Measurements from ENCODE around the gene CBFA2T3.

The CBFA2T3 gene

DNA sequence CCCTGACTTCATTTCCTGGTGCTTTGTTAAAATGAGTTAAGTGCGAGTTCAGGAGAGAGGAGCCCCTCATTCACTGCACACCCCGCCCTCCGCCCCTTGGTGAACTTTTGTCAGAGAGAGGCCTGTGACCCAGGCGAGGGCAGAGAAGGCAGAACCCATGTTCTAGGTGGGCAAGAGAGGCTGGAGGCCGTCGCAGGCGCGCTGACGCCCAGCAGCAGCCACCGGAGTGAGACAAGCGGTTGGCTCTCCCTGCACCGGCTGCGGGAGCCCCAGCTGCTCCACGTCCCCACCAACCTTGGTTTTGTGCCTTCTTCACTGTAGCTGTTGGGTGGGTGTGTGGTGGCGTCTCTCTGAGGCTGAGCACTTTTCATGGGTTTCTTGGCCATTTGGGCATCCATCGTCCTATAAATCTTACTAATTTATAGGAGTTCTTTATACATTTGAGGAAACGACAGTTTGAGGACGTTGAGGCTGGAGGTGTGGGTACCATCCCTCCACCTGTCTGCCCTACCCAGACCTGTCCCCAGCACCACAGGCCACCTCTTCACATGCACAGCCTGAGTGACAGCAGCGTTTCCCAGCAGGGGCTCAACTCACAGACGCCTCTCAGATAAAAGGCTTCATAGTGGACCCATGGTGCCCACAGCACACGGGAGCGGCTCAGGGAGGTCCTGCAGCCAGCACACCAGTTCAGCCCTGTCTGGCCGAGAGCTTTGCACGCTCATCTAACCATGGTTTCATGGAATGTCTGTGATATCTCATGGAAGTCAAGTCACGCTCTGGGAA, 45.2 kb upstream of the CBFA2T3 start:
- no peak overlapping the region for H3K4me3 ChIP-seq (ENCODE audit: low read depth, low read length)
- no peak for DNase-seq (ENCODE audit: low read depth)
- TF ChIP-seq, protein P1, sequence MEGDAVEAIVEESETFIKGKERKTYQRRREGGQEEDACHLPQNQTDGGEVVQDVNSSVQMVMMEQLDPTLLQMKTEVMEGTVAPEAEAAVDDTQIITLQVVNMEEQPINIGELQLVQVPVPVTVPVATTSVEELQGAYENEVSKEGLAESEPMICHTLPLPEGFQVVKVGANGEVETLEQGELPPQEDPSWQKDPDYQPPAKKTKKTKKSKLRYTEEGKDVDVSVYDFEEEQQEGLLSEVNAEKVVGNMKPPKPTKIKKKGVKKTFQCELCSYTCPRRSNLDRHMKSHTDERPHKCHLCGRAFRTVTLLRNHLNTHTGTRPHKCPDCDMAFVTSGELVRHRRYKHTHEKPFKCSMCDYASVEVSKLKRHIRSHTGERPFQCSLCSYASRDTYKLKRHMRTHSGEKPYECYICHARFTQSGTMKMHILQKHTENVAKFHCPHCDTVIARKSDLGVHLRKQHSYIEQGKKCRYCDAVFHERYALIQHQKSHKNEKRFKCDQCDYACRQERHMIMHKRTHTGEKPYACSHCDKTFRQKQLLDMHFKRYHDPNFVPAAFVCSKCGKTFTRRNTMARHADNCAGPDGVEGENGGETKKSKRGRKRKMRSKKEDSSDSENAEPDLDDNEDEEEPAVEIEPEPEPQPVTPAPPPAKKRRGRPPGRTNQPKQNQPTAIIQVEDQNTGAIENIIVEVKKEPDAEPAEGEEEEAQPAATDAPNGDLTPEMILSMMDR (IDR thresholded peaks at IDR 0.05; ENCODE audit: control insufficient read depth, extremely low read depth, insufficient read depth), result no peak

GRCh38 chr16:89020925-89021595, 44.1 kb upstream of the CBFA2T3 start:
- TF ChIP-seq, protein P1 (IDR thresholded peaks at IDR 0.05; ENCODE audit: control insufficient read depth, extremely low read depth, insufficient read depth), result no peak
- DNase-seq (ENCODE audit: low read depth), result no peak
- H3K4me3 ChIP-seq (ENCODE audit: low read depth, low read length), result no peak overlapping the region

DNA sequence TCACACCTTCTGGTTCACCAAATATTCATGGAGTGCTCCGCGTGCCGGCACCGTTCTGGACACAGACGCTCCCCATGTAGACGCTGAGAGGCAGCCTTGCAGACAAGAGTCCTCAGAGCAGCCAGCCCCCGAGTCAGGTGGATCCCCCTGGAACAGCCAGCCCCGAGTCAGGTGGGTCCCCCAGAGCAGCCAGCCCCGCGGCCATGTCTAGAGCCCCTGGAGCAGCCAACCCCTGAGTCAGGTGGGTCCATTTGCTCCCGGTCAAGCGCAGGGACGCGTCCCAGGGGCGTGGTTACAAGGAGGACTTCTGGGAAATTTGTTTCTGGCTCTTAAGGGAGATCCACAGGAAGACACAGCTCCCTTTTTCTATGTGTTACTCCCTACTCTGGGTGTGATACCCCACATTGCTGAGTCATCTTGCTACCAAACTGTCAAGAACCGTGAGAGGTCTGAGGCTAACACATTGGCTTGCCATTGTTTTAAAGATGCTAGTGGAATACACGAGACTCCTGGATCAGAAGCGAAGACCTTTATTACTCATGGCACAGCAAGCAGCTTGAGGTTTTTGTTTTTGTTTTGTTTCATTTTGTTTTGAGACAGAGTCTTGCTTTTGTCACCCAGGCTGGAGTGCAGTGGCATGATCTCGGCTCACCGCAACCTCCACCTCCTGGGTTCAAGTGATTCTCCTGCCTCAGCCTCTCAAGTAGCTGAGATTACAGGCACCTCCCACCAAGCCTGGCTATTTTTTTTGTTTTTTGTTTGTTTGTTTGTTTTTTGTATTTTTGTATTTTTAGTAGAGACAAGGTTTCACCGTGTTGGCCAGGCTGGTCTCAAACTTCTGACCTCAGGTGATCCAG, 43.3 kb upstream of the CBFA2T3 start:
- DNase-seq (ENCODE audit: low read depth), result no peak
- peak overlapping the region; percentile 15; the same call in 1 of the 2 replicates for H3K4me3 ChIP-seq (ENCODE audit: low read depth, low read length)
- TF ChIP-seq, protein P1 (IDR thresholded peaks at IDR 0.05; ENCODE audit: control insufficient read depth, extremely low read depth, insufficient read depth), result no peak

GRCh38 chr16:89019511-89019910, 42.5 kb upstream of the CBFA2T3 start:
- TF ChIP-seq, protein P1 (IDR thresholded peaks at IDR 0.05; ENCODE audit: control insufficient read depth, extremely low read depth, insufficient read depth), result no peak
- peak overlapping the region; percentile 15; the same call in 1 of the 2 replicates for H3K4me3 ChIP-seq (ENCODE audit: low read depth, low read length)
- DNase-seq (ENCODE audit: low read depth), result no peak

GRCh38 chr16:89018282-89019158, 41.5 kb upstream of the CBFA2T3 start:
- TF ChIP-seq, protein P1 (IDR thresholded peaks at IDR 0.05; ENCODE audit: control insufficient read depth, extremely low read depth, insufficient read depth), result no peak
- H3K4me3 ChIP-seq (ENCODE audit: low read depth, low read length), result no peak overlapping the region
- no peak for DNase-seq (ENCODE audit: low read depth)

Measured in LNCaP clone FGC (cell line).